ENCODE data around the gene PTPRD. TPM values are rescaled to one million over a fixed set of nuclear protein-coding genes. Genes with fewer than 3 reads are reported as not detected.

PTPRD gene
- total RNA-seq, 1 experiment from 2014 or later = not detected

- ChIA-PET CTCF (no interaction called here), POLR2A (no interaction called here)
- Mint-ChIP-seq H3K27me3 (ENCODE audit: insufficient read depth, unreplicated experiment) (no peaks in the 10 kb centered on the region), H3K36me3 (ENCODE audit: insufficient read depth, unreplicated experiment) (no peaks in the 10 kb centered on the region), H3K4me3 (ENCODE audit: unreplicated experiment) (no peak overlapping the region), H3K4me1 (ENCODE audit: insufficient read depth, unreplicated experiment) (no peaks in the 10 kb centered on the region), H3K27ac (ENCODE audit: low read depth, unreplicated experiment) (no peak overlapping the region), H3K9me3 (ENCODE audit: unreplicated experiment) (no peaks in the 10 kb centered on the region)
- BruUV-seq (replicated peaks) = no TSS peak
- DNase-seq (ENCODE audit: unreplicated experiment) = no peak
- no peak for TF ChIP-seq CTCF (IDR thresholded peaks at IDR 0.05; ENCODE audit: unreplicated experiment)
- intact Hi-C loops (cut with micrococcal nuclease) = no loop called here
These were observed 2063.6 kb downstream of the PTPRD start for GRCh38 chr9:8549214-8549613.

DNA sequence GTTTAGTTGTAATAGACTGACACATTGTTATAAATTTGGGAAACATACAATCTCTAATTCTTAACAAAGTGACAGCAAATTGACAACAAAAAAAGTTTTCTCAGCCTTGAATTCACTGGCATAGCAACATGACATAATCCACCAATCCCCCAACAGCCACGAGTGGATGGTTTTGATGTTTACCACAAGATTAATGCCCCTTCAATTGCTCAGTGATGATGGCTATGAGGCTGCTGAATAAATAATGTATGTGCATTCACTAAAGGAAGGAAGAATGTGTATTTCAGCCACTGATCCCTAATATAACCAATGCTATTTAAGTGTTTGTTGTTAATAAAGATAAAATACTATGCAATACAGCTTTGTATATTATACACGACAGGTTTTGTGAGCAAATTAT is 2069.6 kb downstream of the PTPRD start:
- BruUV-seq (replicated peaks) = no TSS peak
- no peaks in the 10 kb centered on the region for H3K9me3 Mint-ChIP-seq (ENCODE audit: unreplicated experiment)
- no peaks in the 10 kb centered on the region for H3K4me1 Mint-ChIP-seq (ENCODE audit: insufficient read depth, unreplicated experiment)
- CTCF ChIA-PET = no interaction called here
- DNase-seq (ENCODE audit: unreplicated experiment) = no peak
- H3K27me3 Mint-ChIP-seq (ENCODE audit: insufficient read depth, unreplicated experiment) = no peaks in the 10 kb centered on the region
- intact Hi-C loops (cut with micrococcal nuclease) = no loop called here
- no peaks in the 10 kb centered on the region for H3K36me3 Mint-ChIP-seq (ENCODE audit: insufficient read depth, unreplicated experiment)
- TF ChIP-seq CTCF (IDR thresholded peaks at IDR 0.05; ENCODE audit: unreplicated experiment) = no peak
- H3K4me3 Mint-ChIP-seq (ENCODE audit: unreplicated experiment) = no peak overlapping the region
- POLR2A ChIA-PET = interaction anchor here (1.0 kb wide), 1 partner anchor 15 kb away, joined by 4 read pairs; no protein-coding TSS in a partner anchor
- no peak overlapping the region for H3K27ac Mint-ChIP-seq (ENCODE audit: low read depth, unreplicated experiment)

DNA sequence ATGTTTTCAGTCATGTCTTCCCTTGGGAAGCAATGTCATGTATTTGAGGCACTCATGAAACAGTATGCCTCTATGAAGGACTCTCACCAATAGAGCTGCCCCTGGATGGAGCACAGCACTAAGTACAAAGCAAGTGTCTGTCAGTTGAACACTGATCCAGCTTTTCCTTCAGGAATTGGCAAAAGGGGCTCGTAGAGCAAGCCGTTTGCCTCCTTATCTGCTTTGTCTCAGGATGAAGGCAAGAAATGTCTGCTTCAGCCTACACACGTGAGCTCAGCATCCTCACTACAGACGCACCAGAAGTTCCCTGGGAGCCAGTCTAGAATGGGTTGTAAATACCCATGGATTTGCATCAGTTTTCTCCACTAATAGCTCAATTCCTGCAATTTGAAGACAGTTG is 2070.3 kb downstream of the PTPRD start:
- no peaks in the 10 kb centered on the region for H3K9me3 Mint-ChIP-seq (ENCODE audit: unreplicated experiment)
- no peaks in the 10 kb centered on the region for H3K27me3 Mint-ChIP-seq (ENCODE audit: insufficient read depth, unreplicated experiment)
- no peak overlapping the region for H3K4me3 Mint-ChIP-seq (ENCODE audit: unreplicated experiment)
- no peak for DNase-seq (ENCODE audit: unreplicated experiment)
- BruUV-seq (replicated peaks) = no TSS peak
- POLR2A ChIA-PET = interaction anchor here (1.0 kb wide), 1 partner anchor 16 kb away, joined by 4 read pairs; no protein-coding TSS in a partner anchor
- H3K4me1 Mint-ChIP-seq (ENCODE audit: insufficient read depth, unreplicated experiment) = no peaks in the 10 kb centered on the region
- CTCF ChIA-PET = no interaction called here
- intact Hi-C loops (cut with micrococcal nuclease) = no loop called here
- no peaks in the 10 kb centered on the region for H3K36me3 Mint-ChIP-seq (ENCODE audit: insufficient read depth, unreplicated experiment)
- H3K27ac Mint-ChIP-seq (ENCODE audit: low read depth, unreplicated experiment) = no peak overlapping the region
- TF ChIP-seq CTCF (IDR thresholded peaks at IDR 0.05; ENCODE audit: unreplicated experiment) = no peak

DNA sequence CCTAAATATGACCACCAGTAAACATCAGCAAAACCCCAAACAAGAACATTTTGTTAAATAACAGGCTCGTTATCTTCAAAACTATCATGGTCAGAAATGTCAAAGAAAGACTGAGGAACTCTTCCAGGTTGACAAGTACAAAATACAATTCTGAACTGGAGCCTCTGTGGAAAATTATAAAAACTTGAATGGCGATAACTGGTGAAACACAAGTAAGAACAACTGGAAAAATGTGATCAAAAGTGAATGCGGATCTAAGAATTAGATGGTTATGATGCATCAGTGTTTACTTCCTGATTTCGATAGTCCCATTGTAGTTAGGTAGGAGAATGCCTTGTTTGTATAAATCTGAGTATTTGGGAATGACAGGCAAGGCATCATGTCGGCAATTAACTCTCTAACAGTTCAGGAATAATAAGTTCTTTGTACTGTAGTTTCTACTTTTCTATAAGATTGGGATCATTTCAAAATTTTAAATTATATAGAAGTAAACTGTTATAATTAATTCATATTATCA is 2073.1 kb downstream of the PTPRD start:
- ChIA-PET CTCF (no interaction called here), POLR2A (interaction anchor here (1.2 kb wide), 1 partner anchor 18 kb away, joined by 3 read pairs; no protein-coding TSS in a partner anchor)
- H3K9me3 Mint-ChIP-seq (ENCODE audit: unreplicated experiment) = no peaks in the 10 kb centered on the region
- BruUV-seq (replicated peaks) = no TSS peak
- no peaks in the 10 kb centered on the region for H3K4me1 Mint-ChIP-seq (ENCODE audit: insufficient read depth, unreplicated experiment)
- no peak overlapping the region for H3K27ac Mint-ChIP-seq (ENCODE audit: low read depth, unreplicated experiment)
- intact Hi-C loops (cut with micrococcal nuclease) = no loop called here
- no peak overlapping the region for H3K4me3 Mint-ChIP-seq (ENCODE audit: unreplicated experiment)
- no peak for TF ChIP-seq CTCF (IDR thresholded peaks at IDR 0.05; ENCODE audit: unreplicated experiment)
- DNase-seq (ENCODE audit: unreplicated experiment) = no peak
- H3K36me3 Mint-ChIP-seq (ENCODE audit: insufficient read depth, unreplicated experiment) = no peaks in the 10 kb centered on the region
- H3K27me3 Mint-ChIP-seq (ENCODE audit: insufficient read depth, unreplicated experiment) = no peaks in the 10 kb centered on the region
